Neural progenitor cell (in vitro differentiated cells): ENCODE data around the gene SFMBT2. TPM values are rescaled to one million over a fixed set of nuclear protein-coding genes. Genes with fewer than 3 reads are reported as not detected.
A peak's percentile ranks its signal among the peaks of the same experiment; 100 is the strongest.

Source experiments
- DNase-seq: peaks from one replicate; pipeline ENCODE4 v3.0.0-alpha.2; 2016; ENCODE audit warnings: low spot score
- H2AFZ ChIP-seq: fragments of 200-600 bp; sonication (generic); replicated peaks from 2 replicates; pipeline ENCODE4 v1.6.1; 2016; ENCODE audit warnings: antibody characterized with exemption
- H3F3A ChIP-seq: fragments of 200-600 bp; sonication (generic); 2 replicates; pipeline ENCODE4 v1.6.1; 2016; ENCODE audit warnings: antibody characterized with exemption, low read depth
- H3K27ac ChIP-seq: fragments of 200-600 bp; sonication (generic); 2 replicates; pipeline ENCODE4 v1.5.1; 2016; ENCODE audit warnings: mild to moderate bottlenecking
- H3K27me3 ChIP-seq: fragments of 200-600 bp; sonication (generic); 2 replicates; pipeline ENCODE4 v1.6.1; 2016; ENCODE audit warnings: mild to moderate bottlenecking, moderate library complexity
- H3K36me3 ChIP-seq: fragments of 200-600 bp; sonication (generic); 2 replicates; pipeline ENCODE4 v1.5.1; 2016
- H3K4me1 ChIP-seq: fragments of 200-600 bp; sonication (generic); 2 replicates; pipeline ENCODE4 v1.6.1; 2016; ENCODE audit warnings: mixed run types
- H3K4me2 ChIP-seq: fragments of 200-600 bp; sonication (generic); 2 replicates; pipeline ENCODE4 v1.6.1; 2016
- H3K4me3 ChIP-seq: fragments of 200-600 bp; sonication (generic); 2 replicates; pipeline ENCODE4 v1.5.1; 2016
- H3K79me2 ChIP-seq: fragments of 200-600 bp; sonication (generic); 2 replicates; pipeline ENCODE4 v1.6.1; 2016; ENCODE audit warnings: low read depth
- H3K9ac ChIP-seq: fragments of 200-600 bp; sonication (generic); 2 replicates; pipeline ENCODE4 v1.6.1; 2016
- H3K9me3 ChIP-seq: fragments of 200-600 bp; sonication (generic); 2 replicates; pipeline ENCODE4 v1.5.1; 2016; ENCODE audit warnings: low read depth
- H4K20me1 ChIP-seq: fragments of 200-600 bp; sonication (generic); 2 replicates; pipeline ENCODE4 v1.6.1; 2016; ENCODE audit warnings: low read depth
- H3K27ac Mint-ChIP-seq: 3 replicates; pipeline ENCODE4 v1.8.0; 2021; ENCODE audit warnings: mixed read lengths
- H3K27me3 Mint-ChIP-seq: 2 replicates; pipeline ENCODE4 v1.8.0; 2022; ENCODE audit warnings: low read depth, mild to moderate bottlenecking, inconsistent platforms, moderate library complexity, mixed read lengths; ENCODE audit not compliant: insufficient read depth
- H3K36me3 Mint-ChIP-seq: 3 replicates; pipeline ENCODE4 v1.8.0; 2021; ENCODE audit warnings: mixed read lengths
- H3K4me1 Mint-ChIP-seq: 3 replicates; pipeline ENCODE4 v1.8.0; 2021; ENCODE audit warnings: mixed read lengths
- H3K4me3 Mint-ChIP-seq: 3 replicates; pipeline ENCODE4 v1.8.0; 2021; ENCODE audit warnings: mild to moderate bottlenecking, moderate library complexity, mixed read lengths
- H3K9me3 Mint-ChIP-seq: 3 replicates; pipeline ENCODE4 v1.8.0; 2020; ENCODE audit warnings: mixed read lengths
- CTCF ChIP-seq: fragments of 200-600 bp; sonication (generic); IDR thresholded peaks from 2 replicates; pipeline ENCODE4 v1.5.1; 2017; ENCODE audit warnings: antibody characterized with exemption, mild to moderate bottlenecking
- EZH2 ChIP-seq: fragments of 200-600 bp; sonication (generic); IDR thresholded peaks from 2 replicates; pipeline ENCODE4 v1.6.1; 2017; ENCODE audit warnings: antibody characterized with exemption, mild to moderate bottlenecking, moderate library complexity
- EZH2phosphoT487 ChIP-seq: fragments of 200-600 bp; sonication (generic); IDR thresholded peaks from 2 replicates; pipeline ENCODE4 v1.6.1; 2017; ENCODE audit warnings: antibody characterized with exemption
- total RNA-seq: library from RNA; depleted of rRNA; stranded (reverse); fragments of >200 nt; gene quantifications from 2 replicates; pipeline ENCODE4 v1.2.3, GENCODE V29; 2015; ENCODE audit warnings: low replicate concordance

SFMBT2 gene
- total RNA-seq, 1 donor from 2014 or later = 1.8 TPM

DNA sequence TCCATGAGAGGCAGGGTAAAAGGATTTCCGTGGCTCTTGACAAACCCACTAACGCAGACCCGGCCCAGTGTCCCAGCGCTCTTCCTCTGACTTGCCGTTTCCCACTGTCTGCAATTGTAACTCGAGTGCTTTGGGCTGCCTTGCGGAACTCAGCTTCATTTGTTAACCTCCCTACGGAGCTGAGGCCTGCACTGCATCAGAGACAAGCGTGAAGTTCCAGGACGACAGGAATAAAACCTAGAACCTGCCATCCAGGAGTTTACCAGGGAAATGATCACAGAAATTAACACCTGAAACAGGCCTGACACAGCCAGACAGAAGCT, 76.2 kb downstream of the SFMBT2 start:
- Mint-ChIP-seq H3K4me3 (no peak overlapping the region), H3K27me3 (no peaks in the 10 kb centered on the region), H3K4me1 (peaks cover 7% of the 10 kb centered on the region), H3K36me3 (peaks cover 10% of the 10 kb centered on the region), H3K27ac (peak overlapping the region; percentile 22), H3K9me3 (peaks cover 12% of the 10 kb centered on the region)
- H3K79me2 ChIP-seq = no peaks in the 10 kb centered on the region
- H3K9me3 ChIP-seq = no peaks in the 10 kb centered on the region
- H4K20me1 ChIP-seq = no peaks in the 10 kb centered on the region
- no peak overlapping the region for H3K9ac ChIP-seq
- no peaks in the 10 kb centered on the region for H3F3A ChIP-seq
- no peaks in the 10 kb centered on the region for H3K36me3 ChIP-seq
- no peak for DNase-seq
- peaks cover 3% of the 10 kb centered on the region for H3K4me1 ChIP-seq
- H3K27me3 ChIP-seq = no peaks in the 10 kb centered on the region
- no peak overlapping the region for H3K4me3 ChIP-seq
- no peak overlapping the region for H2AFZ ChIP-seq
- TF ChIP-seq EZH2 (no peak), EZH2phosphoT487 (no peak), CTCF (no peak)
- H3K4me2 ChIP-seq = no peak overlapping the region
- no peak overlapping the region for H3K27ac ChIP-seq

DNA sequence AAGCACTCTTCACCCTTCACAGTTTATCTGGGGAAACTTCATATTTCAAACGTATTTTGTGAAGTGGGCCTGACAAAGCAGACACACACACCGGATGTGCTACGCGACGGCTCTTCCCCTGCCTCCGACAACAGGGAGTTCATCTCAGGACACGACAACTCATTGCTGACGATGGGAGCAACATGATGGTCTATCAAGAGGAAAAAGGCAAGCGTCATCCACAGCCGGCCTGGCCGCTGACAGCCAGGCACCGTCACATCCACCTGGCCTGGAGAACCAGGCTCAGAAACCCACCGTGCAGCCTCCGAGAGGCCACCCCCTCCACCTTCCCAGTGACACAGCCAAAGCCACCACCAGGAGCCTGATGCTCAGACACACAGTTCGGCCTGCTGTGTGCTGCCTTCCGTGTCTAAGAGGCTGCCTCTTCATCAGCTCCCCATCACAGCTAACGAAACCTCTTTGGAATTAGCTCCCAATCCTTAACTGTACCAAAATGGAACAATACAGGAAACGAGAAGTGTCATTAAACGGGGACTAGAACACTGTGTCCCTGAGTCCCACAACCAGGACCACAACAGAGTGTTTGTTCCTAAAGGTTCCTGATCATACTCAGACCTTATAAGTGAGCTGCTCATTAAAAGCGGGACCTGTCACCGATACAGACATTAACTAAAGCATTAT, 76.7 kb downstream of the SFMBT2 start:
- no peak for DNase-seq

DNA sequence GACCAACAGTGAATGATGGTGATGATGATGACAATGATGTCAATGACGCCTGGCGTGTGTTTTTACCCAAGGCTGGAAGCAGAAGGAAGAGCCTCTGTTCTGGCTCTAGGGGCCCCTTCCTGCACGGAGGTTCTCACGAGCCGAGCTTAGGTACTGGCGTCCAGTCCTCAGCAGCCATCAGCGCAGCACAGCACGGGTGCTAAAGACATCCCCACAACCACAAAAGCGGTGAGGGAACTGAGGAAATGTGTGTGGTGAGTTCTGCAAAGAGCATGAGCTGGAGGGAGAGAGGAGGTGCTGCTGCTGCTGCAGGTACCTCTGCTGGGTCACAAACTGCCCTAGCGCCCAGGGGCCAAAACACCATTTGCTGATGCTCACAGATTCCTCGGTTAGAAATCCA, 81.6 kb downstream of the SFMBT2 start:
- Histone ChIP-seq H3K4me1 (peaks cover under 1% of the 10 kb centered on the region), H3K79me2 (no peaks in the 10 kb centered on the region)
- peaks cover 3% of the 10 kb centered on the region for H3K4me1 Mint-ChIP-seq

More for the DNA sequence above, 76.7 kb downstream of the SFMBT2 start:
- Histone ChIP-seq H3K36me3 (no peaks in the 10 kb centered on the region), H3K4me3 (no peak overlapping the region), H3K9me3 (no peaks in the 10 kb centered on the region), H3K79me2 (no peaks in the 10 kb centered on the region), H4K20me1 (no peaks in the 10 kb centered on the region), H3K9ac (no peak overlapping the region), H3F3A (no peaks in the 10 kb centered on the region), H3K4me2 (no peak overlapping the region), H2AFZ (peak overlapping the region; percentile 12), H3K27ac (no peak overlapping the region), H3K27me3 (no peaks in the 10 kb centered on the region), H3K4me1 (peaks cover 3% of the 10 kb centered on the region)
- peaks cover 7% of the 10 kb centered on the region for H3K4me1 Mint-ChIP-seq
- H3K27me3 Mint-ChIP-seq = no peaks in the 10 kb centered on the region
- H3K9me3 Mint-ChIP-seq = peaks cover 14% of the 10 kb centered on the region
- no peak for TF ChIP-seq EZH2
- TF ChIP-seq EZH2phosphoT487 = no peak
- TF ChIP-seq CTCF = no peak
- H3K27ac Mint-ChIP-seq = no peak overlapping the region
- H3K36me3 Mint-ChIP-seq = peaks cover 10% of the 10 kb centered on the region
- H3K4me3 Mint-ChIP-seq = no peak overlapping the region

More for the DNA sequence above, 81.6 kb downstream of the SFMBT2 start:
- H3K27ac Mint-ChIP-seq = no peak overlapping the region
- Histone ChIP-seq H3K27me3 (no peaks in the 10 kb centered on the region), H3K4me2 (no peak overlapping the region), H3K36me3 (no peaks in the 10 kb centered on the region), H3K4me3 (no peak overlapping the region), H3K9ac (no peak overlapping the region), H3F3A (no peaks in the 10 kb centered on the region), H2AFZ (no peak overlapping the region), H3K9me3 (peaks cover 14% of the 10 kb centered on the region), H4K20me1 (no peaks in the 10 kb centered on the region), H3K27ac (no peak overlapping the region)
- H3K36me3 Mint-ChIP-seq = peaks cover 18% of the 10 kb centered on the region
- H3K4me3 Mint-ChIP-seq = no peak overlapping the region
- H3K27me3 Mint-ChIP-seq = no peaks in the 10 kb centered on the region
- TF ChIP-seq EZH2 = no peak
- TF ChIP-seq CTCF = no peak
- TF ChIP-seq EZH2phosphoT487 = no peak
- DNase-seq = no peak
- H3K9me3 Mint-ChIP-seq = peaks cover 30% of the 10 kb centered on the region
